IPS-18c (cell line): ENCODE measurements around the gene DHX30.

Experiments
- H3K4me3 ChIP-seq: 2 replicates; pipeline ENCODE4 v1.7.0; 2013; ENCODE audit warnings: low read depth, mild to moderate bottlenecking, low read length, moderate library complexity; ENCODE audit not compliant: insufficient read depth
- H3K9me3 ChIP-seq: one replicate; pipeline ENCODE4 v1.6.1; 2013; ENCODE audit warnings: mild to moderate bottlenecking, low read length, moderate library complexity; ENCODE audit not compliant: control insufficient read depth, insufficient read depth

DHX30 gene

DNA sequence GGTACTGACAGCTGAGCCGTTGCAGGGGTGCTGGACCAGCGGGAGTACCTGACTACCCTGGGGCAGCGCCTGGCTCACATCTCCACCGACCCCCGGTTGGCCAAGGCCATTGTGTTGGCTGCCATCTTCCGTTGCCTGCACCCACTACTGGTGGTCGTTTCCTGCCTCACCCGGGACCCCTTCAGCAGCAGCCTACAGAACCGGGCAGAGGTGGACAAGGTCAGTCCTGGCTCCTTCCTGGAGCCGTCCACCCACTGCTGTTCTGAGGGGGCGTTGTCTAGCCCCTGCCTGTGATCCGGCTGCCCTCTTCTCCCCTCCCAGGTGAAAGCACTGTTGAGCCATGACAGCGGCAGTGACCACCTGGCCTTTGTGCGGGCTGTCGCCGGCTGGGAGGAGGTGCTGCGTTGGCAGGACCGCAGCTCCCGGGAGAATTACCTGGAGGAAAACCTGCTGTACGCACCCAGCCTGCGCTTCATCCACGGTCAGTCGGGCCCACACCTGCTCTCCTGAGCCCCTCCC, 45.7 kb downstream of the DHX30 start:
- Histone ChIP-seq H3K9me3 (no peaks in the 10 kb centered on the region), H3K4me3 (no peak overlapping the region)

GRCh38 chr3:47849186-47849698, 46.3 kb downstream of the DHX30 start:
- Histone ChIP-seq H3K4me3 (no peak overlapping the region), H3K9me3 (no peaks in the 10 kb centered on the region)

- H3K4me3 ChIP-seq: no peak overlapping the region
- H3K9me3 ChIP-seq: no peaks in the 10 kb centered on the region
These were observed 47.0 kb downstream of the DHX30 start for GRCh38 chr3:47849699-47850563.

DNA sequence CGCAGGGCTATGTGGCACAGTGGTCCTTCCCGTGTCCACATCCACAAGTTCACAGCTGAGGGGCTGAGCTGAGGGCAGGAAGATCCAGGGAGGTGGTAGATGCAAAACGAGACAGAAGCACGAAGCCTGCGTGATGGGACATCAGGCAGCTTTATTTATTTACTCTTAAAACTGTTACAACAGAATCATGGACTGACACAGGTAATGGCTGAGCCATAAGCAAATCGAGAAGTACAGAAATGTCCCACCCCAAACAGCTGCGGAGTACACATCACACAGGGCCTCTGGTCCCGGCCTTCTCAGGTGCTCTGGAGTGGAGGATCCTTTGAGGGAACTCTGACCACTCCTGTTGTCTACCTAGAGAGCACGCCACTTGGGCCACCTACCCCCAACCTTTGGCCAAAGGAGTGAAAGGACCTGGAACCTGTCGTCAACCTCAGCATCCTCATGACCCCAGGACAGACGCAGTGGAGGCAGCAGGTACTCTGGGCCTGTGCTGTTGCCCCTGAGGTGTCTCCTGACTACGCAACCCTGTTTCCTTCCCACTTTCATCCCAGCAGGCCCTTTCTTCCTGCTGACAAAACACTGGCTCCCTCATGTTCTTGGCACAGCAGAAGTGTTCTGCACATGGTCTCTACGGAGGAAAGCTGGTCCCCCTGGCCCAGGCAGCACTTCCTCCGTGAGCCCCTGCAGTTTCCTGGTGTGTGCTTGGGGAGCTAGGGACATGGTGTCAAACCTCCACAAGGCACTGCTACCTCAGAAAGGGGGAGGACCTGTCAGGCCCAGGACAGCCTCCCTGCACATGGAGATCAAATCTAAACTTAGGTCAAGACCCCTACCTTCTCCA, 47.8 kb downstream of the DHX30 start:
- Histone ChIP-seq H3K4me3 (no peak overlapping the region), H3K9me3 (no peaks in the 10 kb centered on the region)

DNA sequence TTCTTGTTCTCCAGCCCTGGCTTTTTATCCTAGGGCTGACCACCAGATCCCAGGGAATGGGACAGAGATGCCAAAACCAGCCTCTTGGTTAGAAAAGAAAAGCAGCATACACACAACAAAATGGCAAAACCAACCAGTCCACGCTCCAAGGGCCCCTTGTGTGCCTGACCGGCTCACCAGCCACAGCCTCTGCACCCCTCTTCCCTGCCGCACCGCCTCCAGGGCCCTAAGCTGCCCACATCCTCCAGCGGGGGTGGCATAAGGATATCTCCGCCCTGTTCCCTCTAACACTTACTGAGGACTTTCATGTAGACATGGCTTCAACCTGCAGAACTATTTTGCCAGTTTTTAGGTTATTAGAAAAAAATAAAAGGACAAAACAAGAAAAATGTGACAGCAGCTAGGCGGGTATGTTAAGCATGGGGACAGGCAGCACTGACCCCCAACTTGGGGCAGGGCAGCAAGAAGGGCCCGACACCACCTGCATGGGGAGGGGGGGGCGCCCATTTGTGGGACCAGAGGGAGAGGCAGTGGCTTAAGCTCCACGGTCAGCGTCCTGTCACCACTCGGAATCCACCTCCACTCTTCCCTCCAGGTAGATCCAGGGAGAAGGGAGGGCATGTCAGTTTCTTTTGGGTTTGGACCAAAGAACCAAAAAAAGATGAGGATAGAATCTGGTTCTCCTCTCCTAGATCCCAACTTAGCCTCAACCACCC, 49.1 kb downstream of the DHX30 start:
- no peak overlapping the region for H3K4me3 ChIP-seq
- no peaks in the 10 kb centered on the region for H3K9me3 ChIP-seq

DNA sequence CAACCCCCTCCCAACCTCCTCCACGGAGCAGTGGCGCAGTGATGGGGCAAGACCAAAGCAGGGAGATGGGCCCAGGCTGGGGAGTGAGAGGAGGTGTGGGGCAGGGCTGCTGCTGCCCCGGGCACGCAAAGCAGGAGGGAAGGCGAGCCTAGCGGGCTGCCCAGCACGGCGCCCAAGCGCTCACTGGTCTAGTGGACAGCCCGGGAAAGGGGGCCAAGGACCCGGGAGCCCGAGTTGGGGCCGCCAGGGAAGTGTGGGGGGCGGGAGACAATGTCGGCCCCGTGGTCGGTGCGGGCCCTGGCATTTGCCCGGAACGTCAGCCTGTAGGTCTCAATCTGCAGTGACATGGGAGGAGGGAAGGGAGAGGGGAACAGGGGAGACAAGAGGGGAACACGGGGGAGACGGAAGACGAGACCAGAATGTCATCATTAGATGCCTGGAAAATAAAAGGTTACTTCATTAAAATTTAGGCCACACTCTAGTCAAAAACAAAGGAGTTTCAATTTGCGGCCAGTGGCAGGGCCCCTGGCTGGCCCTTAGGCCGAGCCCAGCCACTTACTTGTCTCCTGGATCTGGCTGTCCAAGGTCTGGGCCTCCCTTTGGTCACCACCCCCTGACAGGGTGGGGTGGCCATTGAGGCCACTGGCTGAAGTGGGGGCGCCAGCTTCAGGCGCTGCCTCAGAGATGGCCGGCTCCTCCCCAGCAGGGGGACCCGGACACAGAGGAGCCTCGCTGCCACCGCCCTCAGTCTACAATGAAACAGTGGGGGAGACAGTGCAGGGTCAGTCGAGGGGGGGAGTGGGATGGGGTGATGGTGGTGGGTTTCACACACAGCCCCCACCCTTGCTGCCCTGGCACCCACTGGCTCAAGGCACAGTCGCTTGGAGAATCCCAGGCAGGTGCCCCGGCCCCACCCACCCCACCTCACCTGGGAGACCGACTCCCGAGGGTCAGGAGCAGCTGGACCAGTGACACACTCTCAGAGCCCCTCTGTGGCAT, 50.0 kb downstream of the DHX30 start:
- Histone ChIP-seq H3K9me3 (no peaks in the 10 kb centered on the region), H3K4me3 (no peak overlapping the region)

GRCh38 chr3:47854267-47854666, 51.3 kb downstream of the DHX30 start:
- no peaks in the 10 kb centered on the region for H3K9me3 ChIP-seq
- H3K4me3 ChIP-seq: no peak overlapping the region

DNA sequence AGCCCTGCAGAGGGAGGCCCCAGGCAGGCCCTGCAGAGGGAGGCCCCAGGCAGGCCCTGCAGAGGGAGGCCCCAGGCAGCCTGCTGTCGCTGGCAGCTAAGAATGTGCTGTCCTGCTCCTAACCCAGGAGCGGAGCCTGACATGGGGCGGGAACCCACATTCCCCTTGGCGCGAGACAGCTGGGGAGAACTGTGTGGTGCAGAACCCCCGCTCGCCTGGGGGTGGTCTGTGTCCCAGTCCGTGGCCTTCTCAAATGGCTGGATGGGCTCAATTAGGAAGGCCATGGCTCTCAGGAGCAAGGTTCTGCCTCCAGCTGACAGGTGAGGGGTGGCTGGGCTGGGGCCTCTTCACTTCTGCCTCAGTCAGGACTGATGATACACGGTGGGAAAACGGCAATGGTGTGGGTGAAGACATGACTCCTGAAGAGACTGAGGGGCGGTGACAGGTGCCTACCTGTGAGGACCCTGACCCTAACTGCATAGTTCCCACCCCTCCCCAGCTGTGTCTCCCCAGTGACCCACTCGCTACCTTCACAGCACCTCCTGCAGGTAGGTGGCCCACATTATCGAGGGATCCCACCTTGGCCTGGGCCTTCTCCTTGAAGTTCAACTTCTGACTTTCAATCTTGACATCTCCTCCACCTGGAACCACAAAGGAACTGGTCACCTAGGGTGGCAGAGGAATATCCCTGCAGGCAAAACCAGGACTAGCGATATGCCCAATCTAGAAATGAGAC, 52.0 kb downstream of the DHX30 start:
- no peak overlapping the region for H3K4me3 ChIP-seq
- no peaks in the 10 kb centered on the region for H3K9me3 ChIP-seq

DNA sequence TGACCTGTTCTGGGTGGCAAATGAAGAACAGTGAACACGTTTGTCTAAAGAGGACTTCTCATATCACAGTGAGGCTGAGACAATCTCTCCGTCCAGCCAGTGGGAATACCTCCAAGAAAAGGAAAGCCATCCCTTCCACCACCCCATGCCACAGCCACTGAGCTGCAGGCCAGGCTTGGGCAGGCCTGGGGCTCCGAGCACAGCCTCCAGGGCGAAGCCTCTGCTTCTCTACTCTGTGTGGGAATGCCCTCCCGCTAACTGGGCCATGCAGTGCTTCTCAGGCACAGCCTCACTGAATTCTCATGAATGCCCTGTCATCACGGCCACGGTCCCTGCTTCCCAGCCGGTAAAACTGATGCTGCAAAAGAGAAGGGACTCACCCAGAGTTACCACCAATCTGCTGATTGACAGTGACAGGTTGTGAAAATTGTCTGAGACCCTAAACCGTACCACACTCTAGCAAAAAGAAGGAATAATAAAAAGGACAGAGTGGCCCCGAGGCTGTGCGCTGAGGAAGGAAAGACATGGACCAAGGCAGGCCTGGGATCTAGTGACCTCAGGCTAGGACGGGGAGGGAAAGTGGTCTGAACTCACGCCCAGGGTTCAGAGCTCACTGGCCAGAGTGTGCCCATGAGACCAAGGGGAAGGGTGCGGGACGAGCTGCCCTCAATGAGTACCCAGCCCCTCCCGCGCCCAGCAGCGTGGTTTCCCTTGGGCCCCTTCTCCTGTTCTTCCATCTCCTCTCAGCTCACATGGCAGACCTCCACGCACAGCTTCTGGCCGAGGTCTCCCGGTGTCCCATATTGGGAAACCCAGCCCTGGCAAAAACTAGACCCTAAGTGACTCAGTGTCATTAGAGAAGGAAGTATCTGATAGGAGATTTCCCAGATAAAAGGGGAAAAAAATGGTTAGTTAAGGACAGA, 52.8 kb downstream of the DHX30 start:
- no peaks in the 10 kb centered on the region for H3K9me3 ChIP-seq
- no peak overlapping the region for H3K4me3 ChIP-seq

DNA sequence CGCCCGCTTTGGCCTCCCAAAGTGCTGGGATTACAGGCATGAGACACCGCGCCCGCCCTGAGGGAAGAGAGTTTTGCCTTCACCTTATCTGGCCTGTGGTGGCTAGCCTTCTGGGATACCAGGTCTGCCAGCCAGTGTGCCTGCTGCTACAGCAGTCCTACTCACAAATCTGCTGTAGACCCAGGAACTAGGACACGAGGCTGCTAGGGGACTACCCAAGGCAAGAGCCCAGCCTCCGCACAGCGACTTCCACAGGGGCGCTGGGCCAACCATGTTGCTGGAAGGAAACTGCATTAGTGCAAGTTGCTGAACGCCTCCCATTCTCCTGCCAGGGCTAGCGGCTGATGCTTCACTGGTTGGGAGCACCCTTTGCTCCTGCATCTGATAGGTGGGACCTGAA, 53.7 kb downstream of the DHX30 start:
- H3K4me3 ChIP-seq: no peak overlapping the region
- H3K9me3 ChIP-seq: no peaks in the 10 kb centered on the region

- no peak overlapping the region for H3K4me3 ChIP-seq
- H3K9me3 ChIP-seq: no peaks in the 10 kb centered on the region
These were observed 54.2 kb downstream of the DHX30 start for GRCh38 chr3:47857151-47857550.

DNA sequence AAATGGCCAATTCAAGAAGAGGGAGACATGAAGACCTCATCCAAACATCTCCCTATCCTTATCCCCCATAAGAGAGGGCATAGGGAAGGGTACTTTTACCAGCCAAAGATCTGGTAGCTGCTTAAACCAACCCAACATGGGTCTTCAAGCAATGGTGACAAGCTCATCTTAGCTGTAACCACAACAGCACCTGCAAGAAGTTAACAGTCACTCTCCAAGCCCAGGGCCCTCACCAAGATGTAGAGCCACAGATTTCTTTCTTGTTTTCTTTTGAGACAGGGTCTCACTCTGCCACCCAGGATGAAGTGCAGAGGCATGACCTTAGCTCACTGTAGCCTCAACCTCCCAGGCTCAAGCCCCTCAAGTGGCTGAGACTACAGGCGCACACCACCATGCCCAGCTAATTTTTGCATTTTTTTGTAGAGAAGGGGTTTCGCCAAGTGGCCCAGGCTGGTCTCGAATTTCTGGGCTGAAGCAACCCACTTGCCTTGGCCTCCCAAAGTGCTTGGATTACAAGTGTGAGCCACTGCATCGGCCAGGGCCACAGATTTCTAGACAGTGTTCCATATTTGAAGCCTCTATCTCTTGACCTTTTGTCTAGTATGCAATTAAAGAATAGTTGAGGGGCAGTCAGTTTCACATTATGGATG, 57.1 kb downstream of the DHX30 start:
- H3K9me3 ChIP-seq: no peaks in the 10 kb centered on the region
- no peak overlapping the region for H3K4me3 ChIP-seq

DNA sequence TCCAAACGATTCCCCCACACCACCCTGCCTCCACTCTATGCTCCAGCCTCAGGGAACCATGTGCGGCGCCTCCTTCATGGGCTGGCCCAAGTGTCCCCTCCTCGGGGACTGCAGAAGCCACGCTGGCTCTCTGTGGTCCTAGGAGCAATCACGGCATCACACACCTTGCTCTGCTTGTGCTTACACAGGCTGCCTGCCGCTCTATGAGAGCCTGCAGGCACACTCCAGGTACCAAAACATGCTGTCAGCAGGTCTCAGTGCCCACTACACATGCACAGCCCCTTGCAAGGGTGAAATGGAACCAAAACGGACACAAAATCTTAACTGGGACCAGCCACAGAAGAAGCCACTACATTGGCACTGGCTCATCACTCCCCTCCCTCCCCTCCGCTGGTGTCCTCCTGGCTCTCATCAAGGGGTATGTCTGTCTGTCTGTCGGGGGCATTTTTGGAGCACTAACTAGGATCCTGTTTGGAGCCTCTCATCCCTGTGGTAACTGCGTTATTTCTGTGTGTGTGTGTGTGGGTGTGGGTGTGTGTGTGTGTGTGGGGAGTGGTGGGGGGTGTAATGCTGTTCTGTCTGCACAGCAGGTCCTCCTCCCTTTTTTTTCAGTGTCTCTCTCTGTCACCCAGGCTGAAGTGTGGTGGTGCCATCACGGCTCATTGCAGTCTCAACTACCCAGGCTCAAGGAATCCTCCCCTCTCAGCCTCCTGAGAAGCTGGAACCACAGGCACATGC, 60.6 kb downstream of the DHX30 start:
- Histone ChIP-seq H3K4me3 (no peak overlapping the region), H3K9me3 (no peaks in the 10 kb centered on the region)

- no peaks in the 10 kb centered on the region for H3K9me3 ChIP-seq
- H3K4me3 ChIP-seq: no peak overlapping the region
These were observed 62.3 kb downstream of the DHX30 start for GRCh38 chr3:47865192-47865591.
